Umbilical cord (tissue), 2 donors: ENCODE data around the gene TMEM62. TPM values are rescaled to one million over a fixed set of nuclear protein-coding genes. Genes with fewer than 3 reads are reported as not detected.

ENCODE experiments used
- DNase-seq: peaks from one replicate; pipeline ENCODE4 v3.0.0-alpha.2; 2015; ENCODE audit warnings: low spot score
- total RNA-seq: library from RNA; depleted of rRNA; stranded (reverse); fragments of >200 nt; gene quantifications from one replicate; pipeline ENCODE4 v1.2.3, GENCODE V29; 2014; ENCODE audit warnings: low replicate concordance; ENCODE audit not compliant: insufficient read depth

Gene TMEM62
- total RNA-seq, 1 donor from 2014 or later, result 75.8 TPM

GRCh38 chr15:43229977-43230376, 96.6 kb downstream of the TMEM62 start:
- no peak for DNase-seq

- DNase-seq, result no peak
Observed at GRCh38 chr15:43230640-43231115, 97.3 kb downstream of the TMEM62 start.

- no peak for DNase-seq
Observed at GRCh38 chr15:43232289-43232874, 99.0 kb downstream of the TMEM62 start.

Other genes with a start within 250 kb of the TMEM62 start
- gene TTBK2, start 212.8 kb upstream of the TMEM62 start, total RNA-seq, result 13.0 TPM
- gene UBR1, start 27.5 kb upstream of the TMEM62 start, total RNA-seq, result 56.3 TPM
- gene CCNDBP1, start 51.8 kb downstream of the TMEM62 start, total RNA-seq, result 90.5 TPM
- 7.0 TPM for gene EPB42, start 87.4 kb downstream of the TMEM62 start, total RNA-seq
- 13.7 TPM for gene TGM5, start 133.3 kb downstream of the TMEM62 start, total RNA-seq
- gene TGM7, start 168.7 kb downstream of the TMEM62 start, total RNA-seq, result not detected
- 16.1 TPM for gene LCMT2, start 197.0 kb downstream of the TMEM62 start, total RNA-seq
- gene ZSCAN29, start 237.5 kb downstream of the TMEM62 start, total RNA-seq, result 18.8 TPM
- gene TUBGCP4, start 237.5 kb downstream of the TMEM62 start, total RNA-seq, result 11.1 TPM